HG03469 (cell line): ENCODE measurements around the gene DPP6.
"Not testable (repeated sequence)": the region's sequence is repeated elsewhere in the genome, so short reads cannot be mapped to it uniquely, and the experiment has no call there.

ENCODE experiments used
- ATAC-seq: cut with Tn5 transposase; IDR thresholded peaks from one replicate; pipeline ENCODE4 v1.9.1; 2021; ENCODE audit warnings: mild to moderate bottlenecking, moderate library complexity, moderate number of reproducible peaks; ENCODE audit not compliant: unreplicated experiment

The DPP6 gene

DNA sequence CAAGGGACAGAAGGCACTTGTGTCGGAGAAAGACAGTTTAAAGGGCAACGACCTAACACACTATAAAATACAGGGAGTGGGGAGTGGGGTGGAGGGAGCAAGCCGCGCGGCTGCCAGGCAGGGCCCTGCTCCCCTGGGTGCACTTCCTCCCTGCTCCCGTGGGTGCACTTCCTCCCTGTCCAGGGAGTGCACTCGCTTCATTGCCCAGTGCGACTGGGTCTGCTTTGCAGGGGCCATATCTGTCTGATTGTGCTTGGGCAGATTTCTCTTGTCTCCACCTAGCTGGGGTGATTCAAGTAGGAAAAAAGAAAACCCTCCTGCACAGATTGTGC, 94.5 kb downstream of the DPP6 start:
- ATAC-seq, result not testable (repeated sequence)

DNA sequence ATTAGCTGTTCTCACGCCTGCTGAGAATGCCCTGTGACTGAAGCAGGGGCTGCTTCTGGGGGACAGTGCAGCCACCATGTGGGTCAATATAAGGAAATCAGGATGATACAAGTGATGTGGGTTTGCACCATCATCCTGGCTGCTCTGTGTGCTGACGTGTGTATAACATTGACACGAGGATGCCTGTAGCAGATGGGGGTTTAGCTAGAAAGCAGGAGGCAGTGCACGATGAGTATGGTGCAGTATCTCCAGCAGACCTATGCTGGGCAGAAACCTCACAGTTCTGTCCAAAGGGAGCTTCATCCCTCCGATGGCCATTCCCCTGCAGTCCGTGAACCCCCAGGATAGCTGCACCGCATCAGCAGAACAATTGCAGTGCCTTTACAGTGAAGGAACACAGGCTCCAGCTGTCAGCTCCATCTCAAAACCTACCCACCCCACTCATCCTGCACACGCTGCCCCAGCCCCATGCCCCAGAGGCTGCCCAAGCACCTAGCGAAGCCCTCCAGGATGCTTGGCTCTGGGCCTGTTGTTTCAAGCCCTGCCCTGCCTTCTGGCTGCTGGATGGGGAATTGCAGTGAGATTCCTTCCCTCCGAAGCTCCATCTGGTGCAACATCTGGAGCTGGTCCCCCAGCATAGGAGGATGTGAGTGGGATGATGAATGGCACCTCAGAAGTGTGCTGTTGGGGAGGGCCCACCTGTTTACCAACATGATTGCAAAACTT, 96.8 kb downstream of the DPP6 start:
- not testable (repeated sequence) for ATAC-seq

DNA sequence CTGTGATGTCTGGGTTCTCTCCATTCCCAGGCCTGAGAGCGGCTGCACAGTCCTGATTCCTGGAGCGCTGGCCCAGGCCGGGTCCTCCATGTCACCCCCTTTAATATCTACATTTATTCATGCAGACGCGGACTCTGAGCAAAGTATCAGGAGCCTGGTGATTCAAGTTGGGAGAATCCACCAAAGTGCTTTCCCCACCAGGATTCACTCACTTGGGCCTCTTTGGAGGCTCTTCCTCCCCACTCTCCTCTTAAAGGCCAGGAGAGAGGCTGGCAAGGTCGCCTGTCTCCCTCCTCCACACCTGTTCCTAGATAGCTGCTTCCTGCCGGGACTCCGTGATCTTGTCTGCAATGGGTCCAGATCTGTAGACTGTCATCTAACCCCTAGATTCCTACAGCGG, 98.5 kb downstream of the DPP6 start:
- not testable (repeated sequence) for ATAC-seq

DNA sequence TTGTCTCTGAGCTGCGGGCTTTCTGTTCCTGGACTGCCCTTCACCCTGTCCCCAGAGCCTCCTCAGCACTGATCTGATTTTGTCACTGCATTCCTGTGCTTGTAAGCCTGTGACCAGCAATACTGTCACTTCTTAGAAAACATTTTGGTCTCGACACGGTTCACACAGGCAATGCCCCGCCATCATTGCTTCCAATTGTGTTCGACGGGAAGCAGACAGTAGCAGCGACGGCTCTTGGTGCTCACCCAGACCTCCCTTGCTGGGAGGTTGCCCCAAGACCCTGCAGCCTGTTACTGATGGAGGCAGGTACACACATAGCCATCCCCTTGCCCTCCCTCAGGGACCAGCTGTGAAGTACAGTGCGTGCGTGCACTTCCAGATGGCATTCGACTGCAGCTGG, 99.1 kb downstream of the DPP6 start:
- ATAC-seq, result not testable (repeated sequence)

DNA sequence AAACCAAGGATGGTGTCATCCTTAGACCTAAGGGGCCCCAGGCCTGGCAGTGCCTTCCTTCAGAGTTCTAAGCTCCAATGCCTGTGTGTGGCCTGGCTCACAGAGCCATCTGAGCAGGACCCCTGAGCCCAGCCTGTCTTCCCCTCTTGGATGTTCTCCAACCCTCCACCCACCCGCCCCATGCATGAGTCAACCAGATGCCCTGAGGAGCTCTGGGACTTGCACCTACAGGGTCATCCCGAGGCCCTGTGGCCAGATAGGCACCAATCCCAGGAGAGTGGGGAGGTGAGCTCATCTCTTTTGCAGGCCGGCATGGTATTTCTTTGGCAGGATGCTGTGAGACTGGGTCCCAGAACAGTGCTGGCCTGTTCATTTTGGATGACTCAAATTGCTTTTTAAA, 103.7 kb downstream of the DPP6 start:
- ATAC-seq, result not testable (repeated sequence)

DNA sequence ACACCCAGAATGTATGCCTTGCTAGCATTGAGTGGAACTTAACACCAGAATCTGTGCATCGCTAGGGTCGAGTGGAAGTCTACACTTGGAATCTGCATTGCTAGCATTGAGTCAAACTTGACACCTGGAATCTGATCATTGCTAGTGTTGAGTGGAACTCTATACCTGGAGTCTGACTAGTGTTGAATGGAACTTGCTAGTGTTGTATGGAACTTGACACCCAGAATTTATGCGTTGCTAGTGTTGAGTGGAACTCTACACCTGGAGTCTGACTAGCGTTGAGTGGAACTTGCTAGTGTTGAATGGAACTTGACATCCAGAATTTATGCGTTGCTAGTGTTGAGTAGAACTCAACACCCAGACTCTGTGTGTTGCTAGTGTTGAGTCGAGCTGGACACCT, 110.7 kb downstream of the DPP6 start:
- ATAC-seq, result not testable (repeated sequence)

DNA sequence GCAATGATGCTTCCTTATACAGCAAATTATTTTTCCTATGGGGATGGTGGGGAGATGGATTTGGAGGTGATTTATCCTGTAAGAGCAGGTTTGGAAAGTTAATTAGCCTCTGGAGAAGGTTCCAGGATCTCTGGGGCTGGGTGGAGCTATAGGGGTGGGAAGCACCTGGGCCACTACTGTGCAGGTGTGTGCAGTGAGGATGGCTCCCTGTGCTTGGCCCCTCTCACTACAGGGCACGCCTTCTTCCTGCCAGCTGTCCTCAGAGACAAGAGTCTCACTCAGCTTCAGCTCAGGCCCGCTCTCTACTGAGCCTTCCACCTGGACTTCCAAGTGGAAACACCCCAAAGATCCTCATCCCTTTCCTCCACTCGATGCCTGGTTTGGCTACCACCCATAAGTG, 111.4 kb downstream of the DPP6 start:
- ATAC-seq, result not testable (repeated sequence)

DNA sequence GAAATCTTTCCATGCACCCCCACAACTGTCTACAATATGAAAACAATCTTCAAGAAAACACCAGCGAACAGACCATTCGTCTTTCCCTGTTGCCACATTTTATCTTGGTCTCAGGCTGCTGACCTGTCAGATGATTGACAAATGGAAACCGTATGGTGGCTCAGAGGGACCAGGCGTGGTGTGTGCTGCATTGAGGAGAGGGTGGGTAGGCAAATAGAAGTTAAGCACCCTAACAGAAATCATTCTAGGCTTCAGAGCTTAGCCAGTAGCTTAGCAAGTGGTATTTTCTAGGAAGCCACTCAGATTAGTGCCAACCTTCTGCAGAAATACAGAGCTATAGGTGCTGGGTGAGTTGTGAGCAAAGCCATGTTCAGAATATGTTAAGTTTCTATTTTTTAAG, 114.9 kb downstream of the DPP6 start:
- ATAC-seq, result no peak

DNA sequence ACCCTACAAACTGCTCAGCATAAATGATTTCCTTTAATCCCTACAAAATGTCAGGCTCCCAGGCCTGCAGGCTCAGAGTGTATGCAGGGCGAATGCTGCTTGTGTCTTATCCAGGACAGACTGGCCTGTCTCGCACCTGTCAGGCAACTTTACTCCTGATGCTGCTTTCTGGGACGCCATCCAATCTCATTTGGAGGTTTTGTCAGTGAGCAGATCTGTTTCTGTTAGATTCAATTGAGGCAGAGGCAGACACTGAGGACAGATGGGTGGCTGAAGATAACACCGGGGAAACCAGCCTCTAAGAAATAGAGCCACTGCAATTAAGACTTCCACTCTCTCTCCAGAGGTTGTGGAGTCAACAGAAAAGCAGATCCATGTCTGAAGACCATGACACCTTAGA, 115.6 kb downstream of the DPP6 start:
- no peak for ATAC-seq

DNA sequence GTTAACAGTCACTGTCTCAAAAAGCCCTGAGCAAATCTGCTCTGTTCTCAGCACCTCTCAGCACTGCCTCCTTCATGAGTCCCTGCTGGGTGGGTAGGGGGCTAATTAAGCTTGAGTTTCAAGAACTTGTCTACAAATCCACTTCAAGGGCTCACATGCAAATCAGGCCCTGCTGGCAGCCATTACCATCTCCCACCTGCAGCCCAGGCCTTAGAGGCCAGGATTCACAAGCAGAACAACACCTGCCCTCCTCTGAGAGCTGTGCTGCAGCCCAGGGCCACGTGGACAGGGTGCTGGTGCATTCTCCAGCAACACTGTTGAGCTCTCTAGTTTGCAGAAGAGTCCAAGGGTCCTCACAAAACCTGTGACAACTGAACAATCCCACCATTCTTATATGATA, 119.2 kb downstream of the DPP6 start:
- no peak for ATAC-seq

DNA sequence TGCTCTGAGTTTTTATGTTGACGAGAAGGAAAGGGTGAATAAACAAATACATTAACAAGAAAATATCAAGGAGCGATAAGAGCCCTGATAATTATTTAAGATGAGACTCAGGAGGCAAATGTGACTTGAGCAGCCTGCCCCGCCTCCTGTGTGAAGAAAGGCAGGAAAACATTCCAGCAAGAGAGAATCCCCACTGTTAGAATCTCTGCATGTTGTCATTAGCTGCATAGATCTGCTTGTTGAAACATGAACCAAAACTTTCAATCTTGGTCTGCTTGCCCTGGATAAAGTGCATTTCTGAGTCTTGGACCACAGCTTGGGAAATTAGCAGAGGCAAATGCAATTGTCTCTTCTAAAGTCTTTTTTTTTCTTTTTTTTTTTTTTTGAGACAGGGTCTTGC, 120.0 kb downstream of the DPP6 start:
- ATAC-seq, result no peak

DNA sequence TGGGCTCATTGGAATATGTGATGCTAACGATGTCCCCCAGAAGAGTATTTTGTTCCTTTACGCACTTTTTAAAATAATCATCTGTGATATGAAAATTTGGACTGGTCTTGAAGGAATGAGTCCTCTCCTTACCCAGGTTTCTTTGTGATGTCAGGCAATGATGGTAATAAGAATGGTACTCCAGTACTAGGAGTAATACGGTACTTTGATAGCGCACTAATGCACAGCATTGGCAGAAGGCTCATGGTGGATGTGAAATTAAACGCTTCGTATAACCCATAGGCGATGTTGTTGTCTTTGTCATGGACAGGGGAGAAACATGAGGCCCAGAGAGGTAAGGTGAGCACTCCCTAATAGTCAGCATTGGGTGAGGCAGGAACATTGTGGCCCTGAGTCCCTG, 125.4 kb downstream of the DPP6 start:
- no peak for ATAC-seq

DNA sequence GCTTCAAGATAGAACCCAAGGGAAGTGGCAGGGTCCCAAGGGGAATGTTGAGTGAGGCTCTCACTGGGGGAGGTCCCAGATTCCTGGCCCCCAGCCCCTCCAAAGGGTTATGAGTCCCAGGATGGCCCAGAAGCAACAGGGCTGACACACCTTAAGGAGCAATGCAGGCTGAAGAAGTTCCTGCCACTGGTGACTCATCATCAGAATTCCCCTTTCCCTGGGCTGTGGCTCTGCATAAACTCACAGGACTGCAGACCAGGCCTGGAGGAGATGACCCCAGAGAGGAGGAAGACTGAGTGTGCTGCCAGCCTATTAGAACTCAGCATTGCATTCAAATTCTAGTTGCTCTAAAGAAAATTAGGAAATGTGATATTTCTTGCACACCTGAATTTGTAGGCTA, 126.7 kb downstream of the DPP6 start:
- ATAC-seq, result no peak

DNA sequence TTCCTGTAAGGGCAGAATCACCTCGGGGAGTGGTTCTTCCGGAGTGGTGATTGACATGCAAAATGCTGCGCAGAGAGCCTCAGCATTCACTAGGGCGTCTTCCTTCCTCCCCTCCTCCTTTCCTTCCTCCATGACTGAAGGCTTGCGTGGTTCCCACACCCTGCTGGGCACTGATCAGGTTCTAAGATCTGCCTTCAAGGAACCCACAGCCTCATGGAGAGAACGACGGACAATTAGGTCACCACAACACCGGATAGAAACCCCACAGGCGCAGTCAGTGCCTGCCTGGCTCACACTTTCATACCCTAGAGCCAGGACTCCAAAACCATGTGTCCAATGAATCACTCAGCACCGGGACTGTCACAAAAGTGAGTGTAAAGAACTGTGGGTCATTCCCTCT, 131.3 kb downstream of the DPP6 start:
- no peak for ATAC-seq

DNA sequence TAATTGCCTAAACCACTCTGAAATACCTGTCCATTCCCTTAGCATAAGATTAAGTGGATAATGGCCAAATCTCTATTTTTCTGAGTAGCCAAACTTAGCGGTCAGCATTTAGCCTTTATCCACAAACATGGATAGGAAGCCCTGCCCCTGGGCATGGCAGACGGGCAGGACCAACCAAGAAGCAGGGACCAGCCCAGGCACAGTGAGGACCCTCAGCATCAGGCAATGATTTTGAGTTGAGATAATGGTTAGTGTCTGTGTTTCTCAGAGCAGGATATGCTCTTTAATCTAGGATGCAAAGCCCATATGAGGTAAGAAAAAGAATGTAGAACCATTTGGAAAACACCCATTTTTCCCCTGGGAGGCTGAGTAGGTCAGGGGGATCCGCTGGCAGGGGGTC, 131.7 kb downstream of the DPP6 start:
- ATAC-seq, result no peak

DNA sequence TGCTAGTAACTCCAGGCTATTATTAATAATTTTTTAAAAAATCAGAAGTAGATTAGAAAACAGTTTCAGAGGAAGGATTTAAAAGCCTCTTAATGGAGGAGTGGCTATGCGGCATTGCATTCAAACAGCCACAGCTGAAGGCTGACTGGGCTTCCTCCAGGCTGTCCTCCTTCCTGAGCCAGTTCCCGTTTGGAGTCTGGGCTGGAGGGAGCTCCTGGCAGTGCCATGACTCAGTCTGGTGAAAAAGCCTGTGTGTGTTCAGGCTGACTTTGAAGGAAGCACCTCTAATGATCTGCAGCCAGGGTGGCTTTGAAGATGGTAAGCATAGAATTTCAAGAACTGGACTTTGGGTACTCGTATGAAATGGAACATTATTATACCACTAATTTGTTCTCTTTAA, 134.6 kb downstream of the DPP6 start:
- no peak for ATAC-seq

DNA sequence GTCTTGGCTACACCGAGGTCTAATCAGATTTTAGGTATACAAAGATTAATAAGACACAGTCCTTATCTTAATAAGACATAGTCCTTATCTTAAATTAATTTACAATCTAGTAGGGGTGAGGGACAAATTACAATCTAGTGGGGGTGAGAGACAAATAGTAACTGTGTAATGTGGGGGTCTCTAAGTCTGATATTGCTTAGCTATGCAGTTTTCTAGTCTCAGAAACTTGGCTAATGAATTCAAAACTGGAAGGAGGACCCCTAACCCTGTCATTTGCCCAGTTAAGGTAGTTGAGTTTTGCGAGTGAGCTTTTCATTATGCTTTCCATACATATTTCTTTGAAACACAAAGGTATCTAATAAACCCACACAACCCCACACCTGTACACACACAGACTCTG, 136.1 kb downstream of the DPP6 start:
- no peak for ATAC-seq

DNA sequence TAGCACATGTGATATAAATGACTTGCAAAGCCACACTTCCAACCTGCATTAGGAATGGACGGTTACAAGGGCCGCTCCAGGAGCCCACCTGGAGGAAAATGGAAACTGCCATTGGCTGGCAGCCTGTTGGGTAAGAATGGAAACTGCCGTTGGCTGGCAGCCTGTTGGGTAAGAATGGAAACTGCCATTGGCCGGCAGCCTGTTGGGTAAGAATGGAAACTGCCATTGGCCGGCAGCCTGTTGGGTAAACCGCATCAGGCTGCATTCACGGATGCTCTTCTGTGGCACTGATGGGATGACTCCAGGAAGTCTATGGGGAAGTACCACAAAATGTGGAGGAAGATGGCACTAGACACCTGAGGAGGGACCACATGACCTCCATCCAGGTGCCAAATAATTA, 143.1 kb downstream of the DPP6 start:
- ATAC-seq, result no peak

DNA sequence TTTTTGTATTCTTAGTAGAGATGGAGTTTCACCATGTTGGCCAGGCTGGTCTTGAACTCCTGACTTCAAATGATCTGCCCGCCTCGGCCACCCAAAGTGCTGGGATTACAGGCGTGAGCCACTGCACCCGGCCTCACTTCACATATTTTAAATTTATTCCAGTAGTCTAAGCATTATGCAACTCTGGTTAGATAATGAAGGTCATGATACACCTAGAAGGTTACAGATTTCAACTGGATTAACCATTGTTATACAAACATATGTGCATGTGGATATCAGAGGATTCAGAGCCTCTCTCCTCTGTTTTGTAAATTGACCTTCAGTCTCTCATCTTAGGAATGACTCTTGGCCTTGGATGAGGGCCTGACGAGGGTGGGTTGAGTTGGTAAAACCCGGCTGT, 146.3 kb downstream of the DPP6 start:
- ATAC-seq, result no peak

DNA sequence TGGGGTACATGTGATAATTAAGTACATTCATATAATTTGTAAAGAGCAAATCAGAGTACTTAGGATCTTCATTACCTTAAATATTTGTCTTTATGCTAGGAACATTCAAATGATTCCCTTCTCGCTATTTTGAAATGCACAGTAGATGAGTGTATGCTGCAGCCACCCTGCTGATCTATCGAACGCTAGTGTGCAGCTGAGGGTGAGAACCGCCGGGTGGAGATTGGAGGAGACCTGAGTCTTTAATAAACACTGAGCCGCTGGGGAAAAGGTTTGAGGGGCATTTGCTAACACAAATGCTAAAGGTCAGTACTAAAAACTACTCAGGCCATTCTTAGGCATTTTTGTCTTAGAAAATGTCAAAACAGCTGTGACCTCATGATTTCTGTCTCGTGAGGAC, 148.0 kb downstream of the DPP6 start:
- ATAC-seq, result no peak

DNA sequence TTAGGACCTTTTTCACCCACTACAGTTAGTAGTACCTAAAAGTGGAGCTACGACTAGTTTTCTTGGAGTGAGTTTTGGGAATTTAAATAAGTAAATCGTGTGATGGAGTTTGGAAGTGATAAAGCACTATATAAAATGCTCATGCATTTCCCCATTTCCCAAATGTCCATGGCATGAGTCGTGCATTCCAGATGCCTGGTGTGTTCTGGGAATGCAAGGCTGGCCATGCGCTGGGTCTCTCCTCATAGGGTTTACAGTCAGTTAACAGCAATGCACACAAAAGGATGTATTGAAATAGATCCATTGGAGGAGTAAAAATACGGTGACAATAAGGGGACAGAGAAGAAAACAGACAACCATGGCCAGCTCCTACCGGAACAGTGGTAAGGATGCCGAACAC, 149.8 kb downstream of the DPP6 start:
- ATAC-seq, result no peak

DNA sequence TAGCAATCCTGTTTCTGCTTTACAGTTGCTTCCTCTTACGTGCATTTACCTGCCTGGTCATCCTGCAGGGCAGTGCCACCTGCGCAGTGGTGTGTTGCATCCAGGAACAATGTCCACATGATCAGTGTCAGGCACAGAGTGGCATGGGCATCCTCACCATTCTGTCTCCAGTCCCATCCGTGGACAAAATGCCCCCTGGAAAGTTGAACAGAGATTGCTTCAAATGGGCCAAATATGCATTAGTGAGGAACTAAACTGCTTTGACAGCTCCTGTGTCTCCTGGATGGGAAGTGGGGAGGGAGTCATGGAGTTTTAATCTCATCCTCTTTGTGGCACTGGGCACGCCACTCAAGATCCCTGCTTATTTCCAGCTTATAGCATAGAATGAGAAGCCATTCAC, 151.8 kb downstream of the DPP6 start:
- ATAC-seq, result no peak

DNA sequence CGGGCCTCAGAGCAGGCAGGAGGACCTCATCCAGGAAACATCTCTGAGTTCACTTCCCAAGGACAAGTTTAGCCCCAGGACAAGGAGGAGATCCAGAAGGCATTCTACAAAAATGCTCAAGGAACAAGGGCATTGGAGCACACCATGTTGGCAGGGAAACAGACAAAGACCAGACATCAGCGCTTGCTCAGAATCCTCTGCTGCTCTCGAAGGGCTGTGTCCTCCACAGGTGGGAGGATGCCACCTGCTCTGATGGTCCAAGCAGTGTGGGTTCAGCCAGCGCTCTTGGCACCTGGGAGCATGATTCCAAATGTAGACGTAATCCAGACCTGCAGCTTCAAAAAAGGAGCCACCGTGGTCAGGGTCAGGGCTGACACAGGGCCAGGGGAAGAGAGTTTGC, 160.7 kb downstream of the DPP6 start:
- ATAC-seq, result no peak
